GM12874 (cell line): ENCODE measurements around the gene GAB1.

Source experiments
- CTCF ChIP-seq: IDR thresholded peaks from 2 replicates; pipeline ENCODE4 v1.5.1; 2011; ENCODE audit warnings: low read depth, mild to moderate bottlenecking, control low read depth, low read length, moderate library complexity; ENCODE audit not compliant: insufficient read depth

GAB1 gene

GRCh38 chr4:143473334-143474126, 136.9 kb downstream of the GAB1 start:
- no peak for TF ChIP-seq CTCF

- no peak for TF ChIP-seq CTCF
Measured at GRCh38 chr4:143477487-143477886, 140.8 kb downstream of the GAB1 start.

- no peak for TF ChIP-seq CTCF
Measured at GRCh38 chr4:143481361-143481760, 144.7 kb downstream of the GAB1 start.

GRCh38 chr4:143482840-143483239, 146.2 kb downstream of the GAB1 start:
- TF ChIP-seq CTCF = peak; percentile 30; the same call in 1 of the 2 replicates

GRCh38 chr4:143486314-143486713, 149.6 kb downstream of the GAB1 start:
- TF ChIP-seq CTCF = no peak

- TF ChIP-seq CTCF = no peak
Measured at GRCh38 chr4:143488687-143489086, 152.0 kb downstream of the GAB1 start.

- TF ChIP-seq CTCF = no peak
Measured at GRCh38 chr4:143489106-143489505, 152.4 kb downstream of the GAB1 start.
